ENCODE results near the gene KCNB1. TPM values are rescaled to one million over a fixed set of nuclear protein-coding genes. Genes with fewer than 3 reads are reported as not detected.
A peak's percentile ranks its signal among the peaks of the same experiment; 100 is the strongest.

Gene KCNB1
- total RNA-seq, 6 donors from 2014 or later = 0.40 to 2.2 (median 0.98) TPM

DNA sequence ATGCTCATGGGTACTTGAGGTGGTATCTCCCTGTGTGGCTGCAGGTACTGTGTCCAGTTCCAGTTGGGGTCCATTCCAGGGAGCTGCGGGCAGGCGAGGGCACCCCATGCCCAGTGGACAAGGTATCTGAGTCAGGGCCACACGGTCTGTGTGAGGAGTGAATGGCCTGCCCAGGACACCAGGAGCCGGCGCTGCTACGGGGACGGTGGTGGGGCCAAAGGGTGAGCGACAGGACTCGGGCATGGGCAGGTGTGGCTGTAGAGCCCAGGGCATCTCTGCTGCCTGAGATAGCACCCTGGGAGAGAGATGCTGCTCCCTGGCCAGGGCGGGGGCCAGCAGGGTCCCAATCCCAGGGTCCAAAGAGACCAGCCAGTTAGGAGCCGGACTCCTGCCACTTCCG, 147.0 kb downstream of the KCNB1 start:
- Histone ChIP-seq H3K4me1 (no peaks in the 10 kb centered on the region), H3K27me3 (no peaks in the 10 kb centered on the region), H3K27ac (no peak overlapping the region), H3K36me3 (no peaks in the 10 kb centered on the region), H3K9me3 (no peaks in the 10 kb centered on the region), H3K4me3 (no peak overlapping the region)
- TF ChIP-seq POLR2AphosphoS5 (IDR thresholded peaks at IDR 0.05) (no peak), EP300 (IDR thresholded peaks at IDR 0.05) (no peak), POLR2A (IDR thresholded peaks at IDR 0.05) (no peak)
- TF ChIP-seq, protein P1, sequence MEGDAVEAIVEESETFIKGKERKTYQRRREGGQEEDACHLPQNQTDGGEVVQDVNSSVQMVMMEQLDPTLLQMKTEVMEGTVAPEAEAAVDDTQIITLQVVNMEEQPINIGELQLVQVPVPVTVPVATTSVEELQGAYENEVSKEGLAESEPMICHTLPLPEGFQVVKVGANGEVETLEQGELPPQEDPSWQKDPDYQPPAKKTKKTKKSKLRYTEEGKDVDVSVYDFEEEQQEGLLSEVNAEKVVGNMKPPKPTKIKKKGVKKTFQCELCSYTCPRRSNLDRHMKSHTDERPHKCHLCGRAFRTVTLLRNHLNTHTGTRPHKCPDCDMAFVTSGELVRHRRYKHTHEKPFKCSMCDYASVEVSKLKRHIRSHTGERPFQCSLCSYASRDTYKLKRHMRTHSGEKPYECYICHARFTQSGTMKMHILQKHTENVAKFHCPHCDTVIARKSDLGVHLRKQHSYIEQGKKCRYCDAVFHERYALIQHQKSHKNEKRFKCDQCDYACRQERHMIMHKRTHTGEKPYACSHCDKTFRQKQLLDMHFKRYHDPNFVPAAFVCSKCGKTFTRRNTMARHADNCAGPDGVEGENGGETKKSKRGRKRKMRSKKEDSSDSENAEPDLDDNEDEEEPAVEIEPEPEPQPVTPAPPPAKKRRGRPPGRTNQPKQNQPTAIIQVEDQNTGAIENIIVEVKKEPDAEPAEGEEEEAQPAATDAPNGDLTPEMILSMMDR (IDR thresholded peaks at IDR 0.05) = no peak
- DNase-seq (peak in 1 of 2 donors; percentile 66), ATAC-seq (ENCODE audit: low FRiP score in 2 of 2) (no peak)
- WGBS, 2 donors = 90 to 100% methylated on average over 1 to 12 of the region's 12 CpGs

DNA sequence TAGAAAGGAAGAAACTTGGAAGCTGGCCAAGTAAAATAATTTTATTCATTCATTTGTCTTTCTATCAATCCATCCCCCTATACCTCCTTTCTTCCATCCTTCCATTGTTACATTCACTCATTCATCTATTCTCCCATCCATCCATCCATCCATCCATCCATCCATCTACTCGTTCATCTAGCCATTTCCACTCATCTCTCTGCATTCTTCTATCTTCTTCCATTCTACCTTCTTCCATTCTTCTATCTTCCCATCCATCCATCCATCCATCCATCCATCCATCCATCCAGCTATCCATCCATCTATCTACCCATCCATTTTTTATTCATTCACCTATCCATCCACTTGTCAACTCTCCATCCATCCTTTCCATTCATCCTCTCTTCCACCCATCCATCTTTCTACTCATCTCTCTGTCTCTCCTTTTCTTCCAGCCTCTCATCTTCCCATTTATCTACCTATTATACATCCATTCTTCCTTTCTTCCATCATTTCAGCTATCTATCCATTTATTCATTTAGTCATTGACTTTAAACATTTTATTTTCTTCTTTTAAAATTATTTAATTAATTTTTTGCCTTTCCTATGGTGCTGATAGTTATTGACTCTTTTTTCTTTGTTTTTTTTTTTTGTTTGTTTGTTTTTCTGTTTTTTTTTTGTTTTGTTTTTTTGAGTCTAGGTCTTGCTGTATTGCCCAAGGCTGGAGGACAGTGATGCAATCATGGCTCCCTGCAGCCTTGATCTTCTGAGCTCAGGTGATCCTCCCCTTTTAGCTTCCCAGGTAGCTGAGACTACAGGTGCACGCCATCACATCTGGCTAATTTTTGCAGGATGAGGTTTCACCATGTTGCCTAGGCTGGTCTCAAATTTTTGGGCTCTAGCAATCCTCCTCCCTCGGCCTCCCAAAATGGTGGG, 151.5 kb downstream of the KCNB1 start:
- no peak overlapping the region for H3K27ac ChIP-seq
- H3K4me3 ChIP-seq = no peak overlapping the region
- H3K27me3 ChIP-seq = no peaks in the 10 kb centered on the region
- H3K4me1 ChIP-seq = peaks cover 0 to 6% (median 0%) of the 10 kb centered on the region in 4 donors
- no peak for TF ChIP-seq POLR2A (IDR thresholded peaks at IDR 0.05)
- no peak for TF ChIP-seq POLR2AphosphoS5 (IDR thresholded peaks at IDR 0.05)
- TF ChIP-seq, protein P1 (IDR thresholded peaks at IDR 0.05) = no peak
- TF ChIP-seq EP300 (IDR thresholded peaks at IDR 0.05) = no peak
- ATAC-seq (ENCODE audit: low FRiP score in 2 of 2) (no peak), DNase-seq (no peak)
- no peaks in the 10 kb centered on the region for H3K36me3 ChIP-seq
- H3K9me3 ChIP-seq = no peaks in the 10 kb centered on the region
- 77 to 84% methylated on average over 3 of the region's 3 CpGs for WGBS, 2 donors

DNA sequence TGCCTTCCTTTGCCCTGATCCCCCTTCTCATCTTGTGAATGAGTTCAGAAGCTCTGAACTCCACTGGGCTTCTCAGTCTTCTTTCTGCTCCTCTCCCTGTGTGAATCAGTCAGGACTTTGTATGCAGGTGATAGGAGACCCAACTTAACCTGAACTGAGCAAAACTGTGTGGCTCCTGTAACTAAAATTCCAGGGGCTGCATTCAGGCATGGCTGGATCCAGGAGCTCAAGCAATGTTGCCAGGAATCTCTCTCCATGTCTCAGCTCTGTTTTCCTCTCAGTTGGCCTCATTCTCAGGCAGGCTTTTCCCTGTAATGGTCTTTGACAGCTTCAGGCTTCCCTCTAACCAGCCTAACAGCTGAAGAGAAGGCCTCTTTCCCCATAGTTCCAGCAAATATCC, 153.7 kb downstream of the KCNB1 start:
- no peak overlapping the region for H3K27ac ChIP-seq
- no peaks in the 10 kb centered on the region for H3K27me3 ChIP-seq
- H3K36me3 ChIP-seq = no peaks in the 10 kb centered on the region
- H3K9me3 ChIP-seq = no peaks in the 10 kb centered on the region
- DNase-seq = no peak
- TF ChIP-seq, protein P1 (IDR thresholded peaks at IDR 0.05) = no peak
- TF ChIP-seq POLR2AphosphoS5 (IDR thresholded peaks at IDR 0.05) = no peak
- no peak overlapping the region for H3K4me3 ChIP-seq
- peaks cover 0 to 14% (median 4%) of the 10 kb centered on the region in 4 donors for H3K4me1 ChIP-seq
- no peak for ATAC-seq (ENCODE audit: low FRiP score in 2 of 2)

DNA sequence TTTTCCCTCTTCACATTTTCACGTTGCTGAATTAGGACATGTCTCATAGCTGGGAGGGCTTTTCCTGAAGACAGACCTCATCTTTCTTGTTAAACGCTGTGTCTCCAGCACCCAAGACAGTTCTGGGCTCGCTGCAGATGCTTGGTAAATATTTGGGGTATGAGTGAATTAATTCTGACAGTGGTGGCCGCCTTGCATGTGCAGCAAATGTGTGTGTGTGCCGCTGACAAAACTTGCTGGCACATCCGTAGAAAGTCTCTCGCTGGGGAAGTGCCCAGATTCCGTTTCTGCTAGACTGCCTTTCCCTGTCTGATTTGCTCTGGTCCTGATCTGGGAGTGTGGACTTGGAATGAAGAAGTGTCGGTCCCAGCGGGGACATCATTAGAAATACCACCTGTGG, 156.4 kb downstream of the KCNB1 start:
- Histone ChIP-seq H3K27me3 (no peaks in the 10 kb centered on the region), H3K4me1 (peaks cover 0 to 22% (median 7%) of the 10 kb centered on the region in 4 donors), H3K36me3 (no peaks in the 10 kb centered on the region), H3K9me3 (no peaks in the 10 kb centered on the region), H3K27ac (no peak overlapping the region), H3K4me3 (no peak overlapping the region)
- ATAC-seq (ENCODE audit: low FRiP score in 2 of 2) (no peak), DNase-seq (no peak)
- 35 to 51% methylated on average over 7 to 10 of the region's 10 CpGs for WGBS, 2 donors
- no peak for TF ChIP-seq POLR2AphosphoS5 (IDR thresholded peaks at IDR 0.05)

DNA sequence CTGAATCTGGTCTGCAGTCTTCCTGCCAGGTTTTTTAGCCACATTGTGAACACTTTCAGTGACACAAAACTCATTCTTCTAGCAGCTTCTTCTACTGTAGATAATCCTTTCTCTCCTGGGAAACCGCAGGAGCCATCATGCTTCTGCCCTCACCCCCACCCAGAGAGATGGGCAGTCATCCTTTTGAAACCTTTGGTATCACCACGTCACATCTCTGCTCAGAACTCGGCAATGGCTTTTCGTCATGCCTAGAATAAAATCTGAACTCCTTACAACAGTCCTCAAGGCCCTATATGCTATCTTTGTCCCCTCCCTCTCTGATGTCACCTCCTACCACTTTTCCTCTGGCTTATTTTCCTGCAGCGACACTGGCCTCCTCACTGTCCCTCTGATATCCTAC, 158.2 kb downstream of the KCNB1 start:
- TF ChIP-seq, protein P1 (IDR thresholded peaks at IDR 0.05) = no peak
- no peak for TF ChIP-seq POLR2AphosphoS5 (IDR thresholded peaks at IDR 0.05)
- TF ChIP-seq POLR2A (IDR thresholded peaks at IDR 0.05) = no peak
- no peak for TF ChIP-seq EP300 (IDR thresholded peaks at IDR 0.05)
- no peaks in the 10 kb centered on the region for H3K36me3 ChIP-seq
- WGBS, 2 donors = 90% methylated on average over 5 of the region's 5 CpGs
- peaks cover 2 to 26% (median 10%) of the 10 kb centered on the region in 4 donors for H3K4me1 ChIP-seq
- H3K27ac ChIP-seq = peak overlapping the region in 3 of 4 donors; percentile 35 to 75 (median 49)
- ATAC-seq (ENCODE audit: low FRiP score in 2 of 2) (no peak), DNase-seq (no peak)
- no peak overlapping the region for H3K4me3 ChIP-seq
- peaks cover 0 to 16% (median 5%) of the 10 kb centered on the region in 4 donors for H3K27me3 ChIP-seq
- H3K9me3 ChIP-seq = no peaks in the 10 kb centered on the region

Data from upper lobe of left lung (tissue), 6 donors.